Measurements from ENCODE around the gene GNAO1. TPM values are rescaled to one million over a fixed set of nuclear protein-coding genes. Genes with fewer than 3 reads are reported as not detected.

The GNAO1 gene
- total RNA-seq, 1 experiment from 2014 or later: not detected

DNA sequence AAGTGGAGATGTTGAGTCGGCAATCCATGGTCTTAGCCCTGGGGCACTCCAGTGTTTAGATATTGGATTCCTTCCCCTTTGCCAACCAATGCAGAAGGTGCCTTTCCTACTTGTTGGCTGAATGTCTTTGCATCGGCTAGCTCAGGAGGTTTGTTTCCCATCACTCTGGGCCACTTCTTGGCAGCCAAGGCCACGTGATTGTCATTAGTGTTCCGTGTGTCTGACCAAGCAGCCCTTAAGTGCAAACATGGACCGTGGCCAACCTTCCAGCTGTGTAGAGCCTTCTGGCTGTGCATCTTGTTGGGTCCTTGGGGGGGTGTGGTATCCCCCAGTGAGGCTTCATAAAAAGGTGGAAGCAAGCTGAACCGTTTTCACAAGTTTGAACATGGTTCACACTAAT is 66.0 kb downstream of the GNAO1 start:
- TF ChIP-seq EZH2 (IDR thresholded peaks at IDR 0.05; ENCODE audit: low read length, unreplicated experiment) (no peak), EZH2phosphoT487 (IDR thresholded peaks at IDR 0.05; ENCODE audit: borderline replicate concordance, low read length) (no peak)
- TF ChIP-seq, protein P1, sequence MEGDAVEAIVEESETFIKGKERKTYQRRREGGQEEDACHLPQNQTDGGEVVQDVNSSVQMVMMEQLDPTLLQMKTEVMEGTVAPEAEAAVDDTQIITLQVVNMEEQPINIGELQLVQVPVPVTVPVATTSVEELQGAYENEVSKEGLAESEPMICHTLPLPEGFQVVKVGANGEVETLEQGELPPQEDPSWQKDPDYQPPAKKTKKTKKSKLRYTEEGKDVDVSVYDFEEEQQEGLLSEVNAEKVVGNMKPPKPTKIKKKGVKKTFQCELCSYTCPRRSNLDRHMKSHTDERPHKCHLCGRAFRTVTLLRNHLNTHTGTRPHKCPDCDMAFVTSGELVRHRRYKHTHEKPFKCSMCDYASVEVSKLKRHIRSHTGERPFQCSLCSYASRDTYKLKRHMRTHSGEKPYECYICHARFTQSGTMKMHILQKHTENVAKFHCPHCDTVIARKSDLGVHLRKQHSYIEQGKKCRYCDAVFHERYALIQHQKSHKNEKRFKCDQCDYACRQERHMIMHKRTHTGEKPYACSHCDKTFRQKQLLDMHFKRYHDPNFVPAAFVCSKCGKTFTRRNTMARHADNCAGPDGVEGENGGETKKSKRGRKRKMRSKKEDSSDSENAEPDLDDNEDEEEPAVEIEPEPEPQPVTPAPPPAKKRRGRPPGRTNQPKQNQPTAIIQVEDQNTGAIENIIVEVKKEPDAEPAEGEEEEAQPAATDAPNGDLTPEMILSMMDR (conservative IDR thresholded peaks at IDR 0.05; ENCODE audit: low read depth, low read length): no peak
- Histone ChIP-seq H3K36me3 (ENCODE audit: low read depth, low read length) (no peaks in the 10 kb centered on the region), H3K4me1 (ENCODE audit: insufficient read depth, low read length) (no peaks in the 10 kb centered on the region), H3K9ac (ENCODE audit: low read length) (no peak overlapping the region), H3F3A (ENCODE audit: low read length, unreplicated experiment) (no peaks in the 10 kb centered on the region), H4K20me1 (ENCODE audit: low read length) (no peaks in the 10 kb centered on the region), H3K4me3 (ENCODE audit: low read length) (no peak overlapping the region), H3K9me3 (ENCODE audit: low read length) (no peaks in the 10 kb centered on the region), H3K4me2 (ENCODE audit: low read length) (no peak overlapping the region), H3K27me3 (ENCODE audit: low read length) (peaks cover 47% of the 10 kb centered on the region), H2AFZ (ENCODE audit: low read length) (no peak overlapping the region), H3K9me2 (replicated peaks; ENCODE audit: low read length) (no peaks in the 10 kb centered on the region), H3K27ac (ENCODE audit: low read length) (no peak overlapping the region), H3K79me2 (ENCODE audit: low read length) (no peaks in the 10 kb centered on the region)
- ATAC-seq: no peak
- intact Hi-C loops (cut with micrococcal nuclease): no loop called here
- ChIA-PET CTCF (no interaction called here), POLR2A (ENCODE audit: unreplicated experiment) (interaction anchor here (0.6 kb wide), 1 partner anchor 102 kb away, joined by 7 read pairs; no protein-coding TSS in a partner anchor)
- BruUV-seq (replicated peaks): no TSS peak
- DNase-seq: no peak

DNA sequence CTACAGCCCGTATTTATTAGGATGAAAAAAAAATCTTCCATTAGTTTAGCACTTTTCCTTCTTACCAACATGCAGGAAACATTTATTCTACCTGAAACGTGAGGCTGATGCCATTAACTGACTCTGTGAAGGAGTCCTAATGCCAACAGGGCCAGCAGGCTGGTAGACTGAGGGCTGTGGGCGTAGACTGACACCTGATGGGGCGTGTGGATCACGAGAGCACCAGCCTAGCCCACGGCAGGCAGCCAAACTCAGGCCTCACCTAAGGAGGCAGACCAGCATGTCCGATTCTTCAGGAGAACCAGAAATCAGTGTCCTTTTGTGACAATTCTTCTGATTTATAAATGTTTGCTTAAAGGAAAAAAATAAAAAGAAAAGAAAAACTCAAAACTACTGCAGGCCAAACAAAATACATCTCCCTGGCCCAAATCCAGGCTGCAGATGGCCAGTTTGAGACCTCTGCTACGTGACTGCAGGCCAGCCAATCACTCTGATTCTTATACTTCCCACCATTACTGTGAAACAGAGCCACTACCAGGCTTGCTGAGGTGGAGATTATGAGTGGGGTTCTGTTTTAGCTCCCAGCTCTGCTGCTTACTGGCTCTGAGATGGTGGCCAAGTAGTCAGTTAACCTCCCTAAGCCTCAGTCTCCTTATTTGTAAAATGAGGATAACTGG is 66.5 kb downstream of the GNAO1 start:
- Histone ChIP-seq H4K20me1 (ENCODE audit: low read length) (no peaks in the 10 kb centered on the region), H2AFZ (ENCODE audit: low read length) (no peak overlapping the region), H3K4me3 (ENCODE audit: low read length) (no peak overlapping the region), H3K27ac (ENCODE audit: low read length) (no peak overlapping the region), H3K36me3 (ENCODE audit: low read depth, low read length) (no peaks in the 10 kb centered on the region), H3K9me2 (replicated peaks; ENCODE audit: low read length) (no peaks in the 10 kb centered on the region), H3K4me1 (ENCODE audit: insufficient read depth, low read length) (no peaks in the 10 kb centered on the region), H3K9me3 (ENCODE audit: low read length) (no peaks in the 10 kb centered on the region), H3K4me2 (ENCODE audit: low read length) (no peak overlapping the region), H3K27me3 (ENCODE audit: low read length) (peaks cover 53% of the 10 kb centered on the region), H3K79me2 (ENCODE audit: low read length) (no peaks in the 10 kb centered on the region), H3K9ac (ENCODE audit: low read length) (no peak overlapping the region), H3F3A (ENCODE audit: low read length, unreplicated experiment) (no peaks in the 10 kb centered on the region)
- DNase-seq (no peak), ATAC-seq (no peak)
- ChIA-PET POLR2A (ENCODE audit: unreplicated experiment) (interaction anchor here (0.6 kb wide), 1 partner anchor 102 kb away, joined by 7 read pairs; no protein-coding TSS in a partner anchor), CTCF (no interaction called here)
- TF ChIP-seq, protein P1 (conservative IDR thresholded peaks at IDR 0.05; ENCODE audit: low read depth, low read length): no peak
- TF ChIP-seq EZH2 (IDR thresholded peaks at IDR 0.05; ENCODE audit: low read length, unreplicated experiment) (no peak), EZH2phosphoT487 (IDR thresholded peaks at IDR 0.05; ENCODE audit: borderline replicate concordance, low read length) (no peak)
- no TSS peak for BruUV-seq (replicated peaks)
- intact Hi-C loops (cut with micrococcal nuclease): no loop called here

All from PC-3 (cell line).